Upper lobe of left lung (tissue), 6 donors: ENCODE results near the gene AOAH. TPM values are rescaled to one million over a fixed set of nuclear protein-coding genes. Genes with fewer than 3 reads are reported as not detected.

Source experiments
- ATAC-seq, 2 donors: fragments of 200-7000 bp; cut with Tn5 transposase; one replicate each; pipeline ENCODE4 v1.9.1; 2022; ENCODE audit warnings: mild to moderate bottlenecking in 2 of 2, moderate library complexity in 2 of 2; ENCODE audit not compliant: low FRiP score in 2 of 2
- DNase-seq, 2 donors: peaks; one replicate each; pipeline ENCODE4 v3.0.0-alpha.2; 2019 to 2020
- H3K27ac ChIP-seq, 4 donors: fragments of 200-600 bp; sonication (generic); one replicate each; pipeline ENCODE4 v1.5.1; 2016 to 2019
- H3K27me3 ChIP-seq, 4 donors: fragments of 200-600 bp; sonication (generic); one replicate each; pipeline ENCODE4 v1.5.1; 2017 to 2019
- H3K36me3 ChIP-seq, 4 donors: fragments of 200-600 bp; sonication (generic); one replicate each; pipeline ENCODE4 v1.5.1; 2016 to 2019
- H3K4me1 ChIP-seq, 4 donors: fragments of 200-600 bp; sonication (generic); one replicate each; pipeline ENCODE4 v1.5.1; 2018 to 2019
- H3K4me3 ChIP-seq, 4 donors: fragments of 200-600 bp; sonication (generic); one replicate each; pipeline ENCODE4 v1.5.1; 2017 to 2019; ENCODE audit warnings: mild to moderate bottlenecking in 2 of 4, moderate library complexity in 1 of 4
- H3K9me3 ChIP-seq, 4 donors: fragments of 200-600 bp; sonication (generic); one replicate each; pipeline ENCODE4 v1.5.1; 2018 to 2019
- EP300 ChIP-seq, 4 donors: sonication (generic); formaldehyde crosslinking; IDR thresholded peaks; one replicate each; pipeline ENCODE4 v1.5.1; 2017; ENCODE audit warnings: antibody characterized with exemption in 4 of 4, control low read depth in 2 of 4
- POLR2A ChIP-seq, 4 donors: fragments of 450-650 bp; IDR thresholded peaks; one replicate each; pipeline ENCODE4 v1.5.1; 2016 to 2017; ENCODE audit warnings: antibody characterized with exemption in 4 of 4, mild to moderate bottlenecking in 2 of 4
- POLR2AphosphoS5 ChIP-seq, 2 donors: sonication (generic); formaldehyde crosslinking; IDR thresholded peaks; one replicate each; pipeline ENCODE4 v1.5.1; 2017; ENCODE audit warnings: antibody characterized with exemption in 2 of 2
- WGBS, 2 donors: methylation state at CpG; one replicate each; pipeline ENCODE4 v1.1.5; 2017 to 2018; 5-methylcytosine and 5-hydroxymethylcytosine counted together
- total RNA-seq, 6 donors: library from RNA; depleted of rRNA in 4 of 6; stranded (reverse); fragments of >200 nt in 4 of 6; gene quantifications; one replicate each; pipeline versions ENCODE4 v1.1.0 to v1.2.1, GENCODE V29; 2016 to 2021
- TF ChIP-seq, protein P1 (sequence below), 6 experiments: fragments of 450-650 bp in 4 of 6; fragments of 200-600 bp in 2 of 6; sonication (generic) in 2 of 6; IDR thresholded peaks; one replicate each; pipeline ENCODE4 v1.5.1; 2016 to 2019; ENCODE audit warnings: antibody characterized with exemption in 6 of 6
- donor health status: DM: no; HTN: no; CAD: no; lungs with moderate emphysema.
- donor health status: DM: no; HTN: yes; CAD: no; lungs with severe emphysema.

Gene AOAH
- total RNA-seq, 6 donors from 2014 or later: 18.5 to 36.8 (median 25.7) TPM

DNA sequence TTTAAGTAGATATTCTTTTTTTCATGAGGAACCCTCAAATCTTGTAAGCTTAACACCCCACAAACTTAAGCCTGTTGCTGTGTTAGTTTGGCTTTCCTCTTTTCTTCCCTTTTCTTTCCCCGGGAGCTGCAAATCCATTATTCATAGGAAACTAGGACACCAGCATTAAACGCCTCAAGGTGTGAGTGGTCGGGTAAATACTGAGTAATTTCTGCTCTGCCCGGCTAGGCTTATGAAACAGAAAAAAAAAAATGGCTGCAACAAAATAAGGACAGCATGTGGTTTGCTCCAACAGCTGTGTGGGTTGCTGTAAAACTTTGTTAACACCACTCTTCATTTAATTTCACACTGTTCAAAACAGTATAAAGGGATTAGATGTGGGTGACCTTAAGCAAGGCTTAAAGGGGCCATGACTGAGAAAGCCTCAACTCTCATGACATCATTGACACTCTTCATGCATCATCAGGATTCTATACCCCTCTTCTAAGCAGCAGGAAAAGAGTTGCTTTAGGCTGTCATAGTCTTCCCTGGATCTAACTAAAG, 104.1 kb downstream of the AOAH start:
- DNase-seq (no peak), ATAC-seq (no peak)
- WGBS, 2 donors: 47 to 55% methylated on average over 4 of the region's 4 CpGs
- Histone ChIP-seq H3K9me3 (no peaks in the 10 kb centered on the region), H3K36me3 (no peaks in the 10 kb centered on the region), H3K27me3 (no peaks in the 10 kb centered on the region), H3K27ac (no peak overlapping the region), H3K4me1 (peaks cover 0 to 2% (median 0%) of the 10 kb centered on the region in 4 donors), H3K4me3 (no peak overlapping the region)
- TF ChIP-seq POLR2AphosphoS5 (IDR thresholded peaks at IDR 0.05) (no peak), EP300 (IDR thresholded peaks at IDR 0.05) (no peak), POLR2A (IDR thresholded peaks at IDR 0.05) (no peak)
- TF ChIP-seq, protein P1, sequence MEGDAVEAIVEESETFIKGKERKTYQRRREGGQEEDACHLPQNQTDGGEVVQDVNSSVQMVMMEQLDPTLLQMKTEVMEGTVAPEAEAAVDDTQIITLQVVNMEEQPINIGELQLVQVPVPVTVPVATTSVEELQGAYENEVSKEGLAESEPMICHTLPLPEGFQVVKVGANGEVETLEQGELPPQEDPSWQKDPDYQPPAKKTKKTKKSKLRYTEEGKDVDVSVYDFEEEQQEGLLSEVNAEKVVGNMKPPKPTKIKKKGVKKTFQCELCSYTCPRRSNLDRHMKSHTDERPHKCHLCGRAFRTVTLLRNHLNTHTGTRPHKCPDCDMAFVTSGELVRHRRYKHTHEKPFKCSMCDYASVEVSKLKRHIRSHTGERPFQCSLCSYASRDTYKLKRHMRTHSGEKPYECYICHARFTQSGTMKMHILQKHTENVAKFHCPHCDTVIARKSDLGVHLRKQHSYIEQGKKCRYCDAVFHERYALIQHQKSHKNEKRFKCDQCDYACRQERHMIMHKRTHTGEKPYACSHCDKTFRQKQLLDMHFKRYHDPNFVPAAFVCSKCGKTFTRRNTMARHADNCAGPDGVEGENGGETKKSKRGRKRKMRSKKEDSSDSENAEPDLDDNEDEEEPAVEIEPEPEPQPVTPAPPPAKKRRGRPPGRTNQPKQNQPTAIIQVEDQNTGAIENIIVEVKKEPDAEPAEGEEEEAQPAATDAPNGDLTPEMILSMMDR (IDR thresholded peaks at IDR 0.05): no peak

- Histone ChIP-seq H3K4me3 (no peak overlapping the region), H3K27me3 (no peaks in the 10 kb centered on the region), H3K36me3 (no peaks in the 10 kb centered on the region), H3K9me3 (no peaks in the 10 kb centered on the region), H3K4me1 (peaks cover 0 to under 1% (median 0%) of the 10 kb centered on the region in 4 donors), H3K27ac (no peak overlapping the region)
- no peak for TF ChIP-seq POLR2A (IDR thresholded peaks at IDR 0.05)
- no peak for TF ChIP-seq EP300 (IDR thresholded peaks at IDR 0.05)
- no peak for TF ChIP-seq POLR2AphosphoS5 (IDR thresholded peaks at IDR 0.05)
- TF ChIP-seq, protein P1 (IDR thresholded peaks at IDR 0.05): no peak
- ATAC-seq (no peak), DNase-seq (no peak)
- 92 to 97% methylated on average over 1 of the region's 1 CpG for WGBS, 2 donors
Observed at GRCh38 chr7:36617408-36617807, 106.9 kb downstream of the AOAH start.

DNA sequence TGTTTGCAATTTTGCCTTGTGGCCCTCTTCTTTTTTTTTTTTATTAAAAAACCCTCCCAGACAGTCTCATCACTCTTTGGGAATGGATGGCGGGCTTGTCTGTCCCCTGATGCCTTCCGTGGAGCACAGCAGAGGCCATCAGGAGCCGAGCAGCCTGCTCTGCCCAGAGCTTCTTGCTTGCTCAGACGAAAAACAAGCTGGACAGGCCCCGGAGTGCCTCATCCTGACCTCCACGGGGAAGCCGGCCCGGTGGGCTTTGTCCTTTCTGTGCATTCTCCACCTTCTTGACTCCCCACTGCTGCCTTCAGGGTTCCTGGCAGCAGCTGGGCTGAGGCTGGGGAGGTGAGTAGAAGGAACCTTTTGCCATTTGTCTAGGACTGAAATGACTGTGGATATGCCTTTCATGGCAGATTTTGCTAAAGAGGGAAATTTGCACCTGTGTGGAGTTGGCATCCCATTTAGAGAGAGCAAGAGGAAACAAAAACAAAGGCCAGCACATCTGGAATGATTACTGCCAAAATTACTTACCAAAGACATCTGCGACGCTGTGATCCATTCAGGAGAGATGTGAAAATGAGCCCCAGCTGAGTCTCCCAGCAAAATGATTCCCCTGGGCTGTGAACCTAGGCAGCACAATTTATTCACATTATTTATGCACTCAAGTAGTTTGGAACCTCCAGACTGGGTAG, 108.3 kb downstream of the AOAH start:
- Histone ChIP-seq H3K36me3 (no peaks in the 10 kb centered on the region), H3K9me3 (no peaks in the 10 kb centered on the region), H3K27me3 (no peaks in the 10 kb centered on the region), H3K4me3 (no peak overlapping the region), H3K4me1 (peaks cover 0 to 8% (median 0%) of the 10 kb centered on the region in 4 donors), H3K27ac (no peak overlapping the region)
- ATAC-seq (no peak), DNase-seq (no peak)
- no peak for TF ChIP-seq EP300 (IDR thresholded peaks at IDR 0.05)
- no peak for TF ChIP-seq POLR2AphosphoS5 (IDR thresholded peaks at IDR 0.05)
- no peak for TF ChIP-seq POLR2A (IDR thresholded peaks at IDR 0.05)
- TF ChIP-seq, protein P1 (IDR thresholded peaks at IDR 0.05): no peak
- WGBS, 2 donors: 76 to 90% methylated on average over 10 of the region's 10 CpGs

- 57 to 60% methylated on average over 2 of the region's 2 CpGs for WGBS, 2 donors
- H3K4me3 ChIP-seq: no peak overlapping the region
- no peaks in the 10 kb centered on the region for H3K9me3 ChIP-seq
- no peaks in the 10 kb centered on the region for H3K27me3 ChIP-seq
- H3K4me1 ChIP-seq: peaks cover 0 to 10% (median 0%) of the 10 kb centered on the region in 4 donors
- no peak for TF ChIP-seq POLR2A (IDR thresholded peaks at IDR 0.05)
- no peak for TF ChIP-seq POLR2AphosphoS5 (IDR thresholded peaks at IDR 0.05)
- TF ChIP-seq, protein P1 (IDR thresholded peaks at IDR 0.05): no peak
- TF ChIP-seq EP300 (IDR thresholded peaks at IDR 0.05): no peak
- H3K36me3 ChIP-seq: no peaks in the 10 kb centered on the region
- ATAC-seq: no peak
- H3K27ac ChIP-seq: no peak overlapping the region
- no peak for DNase-seq
Observed at GRCh38 chr7:36614959-36615358, 109.3 kb downstream of the AOAH start.
